HG02571 (cell line): ENCODE measurements around the gene CYB561D2.

Experiments used
- ATAC-seq: cut with Tn5 transposase; IDR thresholded peaks from one replicate; pipeline ENCODE4 v1.9.1; 2021; ENCODE audit warnings: mild to moderate bottlenecking, moderate library complexity; ENCODE audit not compliant: unreplicated experiment

The CYB561D2 gene

GRCh38 chr3:50385754-50386153 lies 35.1 kb downstream of the CYB561D2 start:
- ATAC-seq = no peak

- ATAC-seq = no peak
Measured at GRCh38 chr3:50388016-50388719, 37.5 kb downstream of the CYB561D2 start.

GRCh38 chr3:50388720-50389413 lies 38.2 kb downstream of the CYB561D2 start:
- no peak for ATAC-seq

- no peak for ATAC-seq
Measured at GRCh38 chr3:50389414-50389767, 38.7 kb downstream of the CYB561D2 start.

- no peak for ATAC-seq
Measured at GRCh38 chr3:50390508-50391224, 40.0 kb downstream of the CYB561D2 start.

- ATAC-seq = no peak
Measured at GRCh38 chr3:50392101-50392715, 41.5 kb downstream of the CYB561D2 start.

DNA sequence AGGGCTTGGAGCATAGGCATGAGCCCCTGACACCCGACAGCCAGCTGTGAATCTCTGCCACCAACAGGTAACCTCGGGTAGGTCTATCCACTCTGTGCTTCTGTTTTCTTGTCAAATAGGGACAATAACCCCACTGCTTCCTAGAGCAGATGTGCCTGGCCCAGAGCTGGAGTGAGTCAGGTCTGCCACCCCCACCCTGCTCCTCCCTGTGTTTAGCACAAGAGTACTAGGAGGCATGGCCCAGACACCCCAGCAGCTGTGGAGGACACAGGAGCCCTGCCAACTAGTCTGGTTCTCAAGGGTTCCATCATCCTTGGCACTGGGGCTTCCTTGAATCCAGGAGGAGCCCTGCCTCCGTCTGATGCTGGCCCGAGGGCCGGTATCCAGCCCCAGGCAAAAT lies 42.4 kb downstream of the CYB561D2 start:
- ATAC-seq = no peak

DNA sequence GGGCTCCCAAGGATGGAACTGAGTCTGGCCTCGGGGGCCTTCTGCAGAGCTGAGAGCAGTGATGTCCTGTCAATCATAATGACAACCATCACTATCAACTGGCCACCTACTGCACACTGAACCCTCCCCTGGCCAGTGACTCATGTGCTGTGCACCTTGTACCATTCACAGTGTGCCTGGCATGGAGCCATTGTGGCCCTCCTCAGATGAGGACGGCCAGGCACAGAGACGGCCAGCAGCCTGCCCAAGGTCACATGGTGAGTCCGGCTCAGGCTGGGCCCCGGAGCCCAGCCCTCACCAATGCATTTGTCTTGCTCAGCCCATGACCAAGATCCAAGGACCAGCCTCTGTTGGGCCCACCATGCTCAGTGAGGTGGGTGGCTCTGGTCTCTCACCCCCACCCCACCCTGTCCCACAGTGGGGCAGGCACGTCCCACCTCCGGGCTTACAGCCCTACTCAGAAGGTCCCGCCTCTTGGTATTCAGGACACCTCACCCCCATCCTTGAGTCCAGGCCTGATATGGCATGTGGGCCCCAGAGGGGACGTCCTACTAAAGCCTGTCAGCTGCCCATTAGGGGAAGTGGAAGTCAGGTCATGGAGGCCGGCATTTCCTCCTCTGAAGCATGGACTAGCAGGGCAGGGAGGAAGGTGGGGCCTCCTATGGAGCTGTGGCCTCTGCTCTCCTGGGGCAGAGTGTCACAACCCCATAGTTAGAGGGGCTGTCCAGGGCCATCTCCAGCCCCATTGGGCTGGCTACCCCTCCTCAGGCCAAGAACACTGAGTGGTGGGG lies 44.6 kb downstream of the CYB561D2 start:
- ATAC-seq = no peak

DNA sequence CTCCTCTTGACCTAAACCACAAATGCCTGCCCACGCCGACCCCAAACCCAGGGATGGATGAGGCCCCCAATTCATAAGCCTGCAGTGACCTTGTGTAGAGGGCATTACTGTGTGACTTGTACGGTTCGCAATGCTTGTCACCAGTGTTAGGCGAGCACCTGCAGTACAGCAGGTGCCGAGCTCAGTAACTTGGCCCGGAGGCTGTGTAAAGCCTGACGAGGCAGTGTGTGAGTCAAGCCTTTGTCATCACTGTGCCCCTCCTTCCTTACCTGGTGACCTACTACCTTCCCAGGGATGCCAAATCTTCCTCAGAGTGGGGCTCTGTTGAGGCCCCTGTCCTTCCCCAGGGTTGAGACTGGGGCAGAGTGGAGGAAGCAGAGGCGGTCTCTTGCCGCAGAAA lies 45.8 kb downstream of the CYB561D2 start:
- ATAC-seq = no peak

DNA sequence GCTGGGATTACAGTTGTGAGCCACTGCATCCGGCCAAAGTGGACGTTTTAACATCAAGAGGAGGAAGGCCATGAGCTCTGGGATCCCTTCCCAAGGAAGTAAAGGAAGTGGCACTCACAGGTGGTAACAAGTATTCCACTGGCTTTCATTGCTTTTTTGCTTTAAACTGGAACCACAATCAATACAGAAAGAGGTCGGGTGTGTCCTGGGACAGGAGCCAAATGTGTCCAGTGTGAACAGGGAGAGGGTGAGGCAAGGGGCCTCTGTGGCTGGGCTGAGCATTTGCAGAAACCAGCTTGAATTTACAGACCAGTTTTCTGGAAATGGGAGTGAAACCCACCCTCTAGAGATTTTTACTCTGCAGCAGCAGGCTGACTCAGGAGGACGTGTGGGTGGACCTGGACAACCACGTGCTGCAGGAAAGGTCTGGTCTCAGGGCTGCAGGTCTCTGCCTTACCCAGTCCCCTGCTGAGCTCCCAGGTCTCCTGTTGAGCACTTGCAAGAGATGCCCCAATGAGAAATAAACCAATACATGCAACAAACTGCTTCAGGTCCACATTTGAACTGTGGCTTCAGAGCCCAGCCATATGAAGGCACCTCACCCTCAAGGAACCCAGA lies 51.4 kb downstream of the CYB561D2 start:
- no peak for ATAC-seq
